RWPE2 (cell line): Measurements from ENCODE around the gene GFAP.
A peak's percentile ranks its signal among the peaks of the same experiment; 100 is the strongest.

Source experiments
- ATAC-seq: fragments of 200-7000 bp; cut with Tn5 transposase; 3 replicates; pipeline ENCODE4 v1.9.1; 2021; ENCODE audit warnings: low read depth
- DNase-seq: peaks from one replicate; pipeline ENCODE4 v3.0.0-alpha.2; 2020; ENCODE audit warnings: low spot score
- H3K27ac ChIP-seq: fragments of 450-650 bp; 2 replicates; pipeline ENCODE4 v1.5.1; 2017; ENCODE audit warnings: mild to moderate bottlenecking; ENCODE audit not compliant: poor library complexity, severe bottlenecking
- H3K27me3 ChIP-seq: fragments of 250-450 bp; sonication (Bioruptor Pico); 2 replicates; pipeline ENCODE4 v1.5.1; 2021; ENCODE audit warnings: mild to moderate bottlenecking, moderate library complexity; ENCODE audit not compliant: insufficient read depth, poor library complexity, severe bottlenecking
- H3K36me3 ChIP-seq: fragments of 250-450 bp; sonication (Bioruptor Pico); 2 replicates; pipeline ENCODE4 v1.5.1; 2020; ENCODE audit warnings: low read depth, mild to moderate bottlenecking, moderate library complexity
- H3K4me1 ChIP-seq: fragments of 250-450 bp; sonication (Bioruptor Pico); 2 replicates; pipeline ENCODE4 v1.5.1; 2021; ENCODE audit warnings: mild to moderate bottlenecking, moderate library complexity; ENCODE audit not compliant: insufficient read depth, poor library complexity, severe bottlenecking
- H3K4me3 ChIP-seq: fragments of 250-450 bp; sonication (Bioruptor Pico); 2 replicates; pipeline ENCODE4 v1.5.1; 2021; ENCODE audit warnings: mild to moderate bottlenecking, moderate library complexity; ENCODE audit not compliant: severe bottlenecking
- H3K9me3 ChIP-seq: fragments of 250-450 bp; sonication (Bioruptor Pico); 2 replicates; pipeline ENCODE4 v1.5.1; 2021; ENCODE audit warnings: mild to moderate bottlenecking, moderate library complexity; ENCODE audit not compliant: severe bottlenecking
- CTCF ChIP-seq: fragments of 450-650 bp; IDR thresholded peaks from one replicate; pipeline ENCODE4 v1.5.1; 2017; ENCODE audit warnings: mild to moderate bottlenecking, moderate library complexity; ENCODE audit not compliant: poor library complexity, severe bottlenecking

GFAP gene

DNA sequence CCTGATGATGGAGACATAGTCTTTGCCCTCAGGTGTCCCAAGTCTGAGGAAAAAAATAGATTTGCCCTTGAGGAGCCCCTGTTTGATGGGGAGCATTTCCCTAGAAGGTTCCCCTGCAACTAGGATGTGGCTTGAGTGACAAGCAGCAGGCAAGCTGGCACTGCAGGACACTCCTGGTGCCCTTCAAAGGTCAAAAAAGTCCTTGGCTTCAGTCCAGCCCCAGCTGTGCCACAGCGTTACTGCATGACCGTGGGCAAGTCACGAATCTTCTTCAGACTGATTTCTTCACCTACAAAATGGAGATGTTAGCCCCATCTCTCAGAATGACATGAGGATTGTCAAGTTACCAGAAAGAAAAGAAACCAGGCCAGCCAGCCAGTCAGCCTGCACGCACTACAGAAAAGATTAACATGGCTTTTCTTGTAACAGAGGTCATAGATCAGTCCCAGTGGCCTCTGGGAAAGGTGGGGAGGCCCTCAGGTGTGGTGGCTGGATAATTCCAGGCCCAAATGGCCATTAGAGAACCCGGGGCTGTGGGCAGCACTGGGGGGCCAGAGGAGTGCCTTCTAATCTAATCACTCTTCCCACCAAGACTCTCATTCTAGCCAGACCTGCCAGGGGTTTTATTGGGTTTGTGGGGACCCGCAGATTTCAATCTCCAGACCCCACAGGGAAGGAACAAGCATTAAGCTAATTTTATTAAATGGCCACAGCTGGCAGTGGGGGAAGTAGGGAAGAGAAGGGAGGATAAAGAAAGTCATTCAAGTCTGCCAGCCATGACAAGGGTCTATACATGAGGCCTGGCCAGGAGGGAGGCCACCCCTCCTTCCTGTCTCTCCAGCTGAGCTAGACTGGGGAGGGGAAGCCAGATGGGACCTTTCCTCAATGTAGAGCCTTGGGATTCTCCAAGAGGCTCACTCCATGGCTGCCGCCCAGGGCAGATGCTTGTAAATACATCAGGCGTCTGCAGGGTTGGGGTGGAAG is 42.0 kb upstream of the GFAP start:
- H3K4me1 ChIP-seq: peaks cover 8% of the 10 kb centered on the region
- no peak for ATAC-seq

DNA sequence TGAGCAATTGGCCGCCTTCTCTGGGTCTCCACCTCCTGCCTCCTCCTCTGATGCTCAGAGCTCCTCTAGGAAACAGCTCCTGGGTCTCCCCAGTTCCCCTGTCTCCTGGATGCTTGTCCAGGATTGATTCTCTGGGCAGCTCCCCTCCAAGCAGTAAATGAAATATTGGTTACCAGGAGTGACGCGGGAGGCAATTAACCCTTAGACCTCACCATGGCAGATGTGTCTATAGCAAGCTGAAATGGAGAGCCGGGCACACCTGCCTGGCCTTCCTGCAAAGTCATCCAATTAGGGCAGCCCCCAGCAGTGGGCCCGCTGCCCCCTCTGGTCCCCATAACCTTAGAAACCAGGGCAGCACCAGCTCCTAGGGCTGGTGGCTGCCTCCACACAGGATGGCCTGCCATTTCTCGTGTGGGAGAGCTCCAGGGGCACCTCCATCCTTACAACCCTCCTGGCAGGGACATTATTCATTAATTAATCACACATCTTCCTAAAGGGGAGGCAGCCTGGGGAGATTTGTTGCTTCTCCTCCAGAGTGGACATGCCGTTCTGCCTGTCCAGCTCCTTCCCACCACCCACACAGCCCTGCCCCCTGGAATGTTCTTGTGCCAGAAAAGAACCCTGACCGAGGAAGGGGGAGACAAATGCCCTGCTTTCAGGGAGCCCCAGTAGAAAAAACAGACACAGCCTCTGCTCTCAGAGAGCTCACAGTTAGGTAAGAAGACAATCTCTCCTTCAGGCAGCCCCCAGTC is 40.5 kb upstream of the GFAP start:
- H3K4me1 ChIP-seq: peaks cover 5% of the 10 kb centered on the region
- H3K27me3 ChIP-seq: no peaks in the 10 kb centered on the region
- no peak for TF ChIP-seq CTCF
- ATAC-seq (no peak), DNase-seq (peak; percentile 37)
- H3K9me3 ChIP-seq: no peaks in the 10 kb centered on the region
- no peak overlapping the region for H3K27ac ChIP-seq
- no peak overlapping the region for H3K4me3 ChIP-seq
- no peaks in the 10 kb centered on the region for H3K36me3 ChIP-seq

More for the DNA sequence above, 42.0 kb upstream of the GFAP start:
- Histone ChIP-seq H3K27ac (no peak overlapping the region), H3K36me3 (no peaks in the 10 kb centered on the region), H3K4me3 (no peak overlapping the region), H3K9me3 (no peaks in the 10 kb centered on the region), H3K27me3 (no peaks in the 10 kb centered on the region)
- TF ChIP-seq CTCF: no peak
- peak; percentile 38 for DNase-seq

GRCh38 chr17:44952946-44953475 is 37.7 kb upstream of the GFAP start:
- ATAC-seq: no peak
- H3K4me3 ChIP-seq: no peak overlapping the region
- peak; percentile 24 for DNase-seq
- no peak for TF ChIP-seq CTCF
- no peaks in the 10 kb centered on the region for H3K9me3 ChIP-seq
- no peaks in the 10 kb centered on the region for H3K36me3 ChIP-seq
- H3K27ac ChIP-seq: no peak overlapping the region
- no peaks in the 10 kb centered on the region for H3K27me3 ChIP-seq
- no peaks in the 10 kb centered on the region for H3K4me1 ChIP-seq

DNA sequence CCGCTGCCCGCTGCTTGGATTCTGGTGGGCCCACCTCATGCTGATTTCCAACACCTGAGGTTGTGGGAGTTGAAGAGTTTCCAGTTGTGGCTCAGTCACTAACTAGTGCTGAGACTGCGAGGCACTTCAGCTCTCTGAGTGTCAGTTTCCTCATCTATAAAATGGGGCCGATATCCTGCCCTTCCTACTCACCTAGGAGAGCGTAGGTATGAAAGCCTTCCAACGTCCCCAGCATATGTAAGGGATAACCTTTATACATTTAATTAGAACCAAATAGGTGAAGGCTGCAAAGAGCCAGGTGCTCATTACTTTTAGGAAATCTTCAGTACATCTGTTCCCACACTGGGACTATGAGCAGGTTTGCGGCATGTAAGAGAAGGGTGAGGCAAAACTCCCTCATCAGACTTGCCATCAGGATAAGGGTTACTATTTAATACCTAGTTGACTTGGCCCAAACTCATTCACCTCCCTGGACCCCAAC is 33.1 kb upstream of the GFAP start:
- DNase-seq (no peak), ATAC-seq (no peak)
- TF ChIP-seq CTCF: no peak
- Histone ChIP-seq H3K27ac (peak overlapping the region; percentile 74), H3K27me3 (no peaks in the 10 kb centered on the region), H3K9me3 (no peaks in the 10 kb centered on the region), H3K4me3 (peak overlapping the region; percentile 70), H3K36me3 (peaks cover 33% of the 10 kb centered on the region), H3K4me1 (peaks cover 14% of the 10 kb centered on the region)
